Amniotic stem cell (primary cell): ENCODE results near the gene CNTN5.

Experiments
- DNase-seq: peaks from one replicate; lab custom pipeline; 2025; lab: John Stamatoyannopoulos, UW

CNTN5 gene

DNA sequence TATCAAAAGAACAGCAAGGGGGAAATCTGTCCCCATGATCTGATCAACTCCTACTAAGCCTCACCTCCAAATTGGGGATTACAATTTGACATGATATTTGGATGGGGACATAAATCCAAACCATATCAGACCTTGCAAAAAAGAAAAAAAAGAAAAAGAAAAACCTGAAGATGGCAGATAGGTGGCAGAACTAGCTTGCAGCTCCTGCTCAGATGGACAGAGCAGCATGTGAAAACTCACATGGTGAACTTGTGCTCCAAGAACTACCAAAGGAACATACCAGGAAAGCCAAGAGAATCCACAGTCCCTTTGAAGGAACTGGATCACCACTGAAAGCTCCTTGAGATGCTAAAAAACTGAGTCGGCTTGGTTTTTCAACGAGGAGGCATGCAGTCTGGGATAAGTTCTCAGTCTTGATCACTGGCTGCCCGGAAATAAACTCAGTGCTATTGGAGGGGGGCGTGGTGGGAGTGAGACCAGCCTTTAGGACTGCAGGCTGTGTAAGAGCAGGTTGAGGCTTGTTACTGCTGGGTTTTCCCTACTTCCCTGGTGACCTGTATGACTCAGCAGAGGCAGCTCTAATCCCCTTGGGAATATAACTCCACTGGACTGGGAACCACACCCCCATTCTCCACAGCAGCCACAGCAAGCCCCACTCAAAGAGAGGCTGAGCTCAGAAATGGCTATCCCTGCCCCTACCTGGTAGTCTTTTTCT lies 1308.0 kb downstream of the CNTN5 start:
- no peak for DNase-seq

GRCh38 chr11:100329352-100329751 lies 1308.6 kb downstream of the CNTN5 start:
- no peak for DNase-seq

- no peak for DNase-seq
Measured at GRCh38 chr11:100336873-100337272, 1316.1 kb downstream of the CNTN5 start.

DNA sequence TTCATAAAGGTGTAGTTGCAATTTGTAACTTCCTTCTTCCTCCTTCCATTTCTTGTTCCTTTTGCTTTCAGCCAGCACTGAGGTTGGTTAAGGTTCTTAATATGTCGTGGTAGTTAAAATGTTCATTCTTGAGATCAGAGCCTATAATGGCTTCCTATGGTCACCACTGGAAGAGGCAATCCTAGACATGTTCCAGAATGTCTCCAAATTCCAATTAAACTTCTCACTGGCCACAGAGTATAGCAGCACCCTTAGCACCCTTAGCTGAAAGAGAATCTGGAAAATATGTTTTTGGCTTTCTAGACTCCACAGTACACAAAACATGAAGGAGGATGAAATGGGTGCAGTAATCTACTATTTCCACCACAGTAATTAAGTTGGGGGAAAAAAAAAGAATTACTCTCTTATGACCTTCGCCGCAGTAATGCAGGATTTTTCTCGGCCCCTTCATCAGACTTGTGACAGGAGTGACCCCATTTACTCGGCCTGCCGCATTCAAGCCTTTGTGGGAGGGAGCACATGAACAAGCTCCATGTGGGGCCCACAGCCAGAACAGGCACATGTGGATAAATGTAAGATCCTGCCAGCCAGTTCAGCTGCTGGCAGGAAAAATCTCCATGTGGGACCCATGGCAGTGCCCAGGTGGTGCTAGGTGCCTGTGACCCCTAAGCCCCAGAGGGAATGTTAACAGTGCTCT lies 1317.5 kb downstream of the CNTN5 start:
- no peak for DNase-seq

- DNase-seq, result no peak
Measured at GRCh38 chr11:100340466-100341319, 1319.9 kb downstream of the CNTN5 start.

DNA sequence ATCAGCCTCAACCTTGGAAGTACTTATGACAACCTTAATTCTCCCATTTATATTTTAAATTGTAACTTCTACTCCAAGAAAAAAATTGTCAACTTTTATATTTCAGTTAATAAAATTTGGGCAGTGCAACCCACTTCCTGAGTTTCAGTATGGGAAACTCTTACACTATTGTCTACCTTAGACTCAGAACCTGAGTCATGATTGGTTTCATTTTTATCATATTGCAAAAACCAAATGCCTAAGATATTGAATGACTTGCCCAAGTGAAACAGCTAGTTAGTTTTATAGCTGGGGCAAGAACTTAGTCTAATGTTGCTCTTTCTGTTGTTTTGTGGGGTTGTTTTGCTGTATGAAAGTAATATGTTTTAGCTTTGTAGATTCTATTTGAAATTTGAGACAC lies 1332.3 kb downstream of the CNTN5 start:
- DNase-seq, result no peak

DNA sequence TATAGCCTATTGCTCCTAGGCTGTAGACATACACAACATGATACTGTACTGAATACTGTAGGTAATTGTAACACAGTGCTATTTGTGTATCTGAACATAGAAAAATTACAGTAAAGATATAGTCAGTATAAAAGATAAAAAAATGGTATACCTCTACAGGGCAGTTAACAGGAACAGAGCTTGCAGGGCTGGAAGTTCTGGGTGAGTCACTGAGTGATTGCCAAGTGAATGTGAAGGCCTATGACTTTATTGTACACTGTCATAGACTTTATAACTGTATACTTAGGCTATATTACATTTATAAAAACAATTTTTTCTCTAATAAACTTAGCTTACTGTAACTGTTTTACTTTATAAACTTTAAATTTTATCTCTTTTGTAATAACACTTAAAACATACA lies 1334.0 kb downstream of the CNTN5 start:
- no peak for DNase-seq

DNA sequence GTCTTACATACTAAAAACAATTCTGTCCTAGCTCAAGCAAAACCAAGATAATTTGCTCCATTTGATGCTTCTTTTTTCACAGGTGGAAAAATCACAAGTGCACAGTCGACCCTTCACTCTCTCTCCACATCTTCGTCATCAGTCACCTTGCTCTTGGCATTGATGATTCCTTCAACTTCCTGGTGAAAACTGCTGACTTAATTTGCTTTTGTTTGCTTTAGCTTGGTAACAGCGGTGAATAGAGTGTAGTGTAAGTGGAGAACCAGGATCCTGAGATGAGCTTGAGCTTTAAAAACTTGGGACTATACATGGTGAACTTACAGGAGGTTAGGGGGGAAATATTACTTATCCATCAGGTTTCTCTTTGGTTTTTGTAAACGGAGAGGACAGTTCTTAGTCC lies 1335.3 kb downstream of the CNTN5 start:
- no peak for DNase-seq

- DNase-seq, result no peak
Measured at GRCh38 chr11:100359281-100359680, 1338.5 kb downstream of the CNTN5 start.

DNA sequence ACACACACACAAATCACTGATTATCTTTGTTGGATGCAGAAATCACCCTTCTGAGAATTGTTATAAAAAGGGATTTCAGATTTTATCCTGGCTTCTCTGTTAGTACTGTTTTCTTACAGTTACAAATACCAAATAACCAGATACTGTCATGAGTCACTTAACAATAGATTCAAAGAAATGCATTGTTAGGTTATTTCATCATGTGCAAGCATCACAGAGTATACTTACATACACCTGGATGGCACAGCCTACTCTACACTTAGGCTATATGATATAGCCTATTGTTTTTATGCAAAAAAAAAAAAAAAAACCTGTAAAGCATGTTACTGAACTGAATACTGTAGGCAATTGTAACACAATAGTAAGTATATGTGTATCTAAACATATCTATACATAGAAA lies 1347.1 kb downstream of the CNTN5 start:
- DNase-seq, result no peak

- DNase-seq, result no peak
Measured at GRCh38 chr11:100383357-100383865, 1362.7 kb downstream of the CNTN5 start.

GRCh38 chr11:100396266-100396665 lies 1375.5 kb downstream of the CNTN5 start:
- no peak for DNase-seq

- no peak for DNase-seq
Measured at GRCh38 chr11:100397401-100397800, 1376.7 kb downstream of the CNTN5 start.

DNA sequence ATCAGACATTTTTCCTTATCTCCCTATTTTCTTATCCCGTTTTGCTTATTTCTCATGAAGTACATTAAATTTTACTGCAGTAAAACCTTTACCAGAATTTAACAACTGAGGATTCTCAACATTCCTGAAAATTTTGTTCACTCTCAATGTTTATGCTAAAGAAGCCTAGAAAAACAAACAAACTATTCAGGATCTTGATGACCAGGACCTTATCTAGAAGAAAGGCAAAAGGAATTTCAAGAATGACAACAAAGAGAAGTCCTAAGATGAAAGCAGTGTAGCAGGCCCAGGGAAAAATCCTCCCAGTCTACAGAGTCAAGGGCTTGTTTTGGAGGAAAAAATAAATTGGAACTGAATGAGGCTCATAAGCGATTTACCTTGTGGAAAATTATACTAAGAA lies 1383.1 kb downstream of the CNTN5 start:
- DNase-seq, result no peak

DNA sequence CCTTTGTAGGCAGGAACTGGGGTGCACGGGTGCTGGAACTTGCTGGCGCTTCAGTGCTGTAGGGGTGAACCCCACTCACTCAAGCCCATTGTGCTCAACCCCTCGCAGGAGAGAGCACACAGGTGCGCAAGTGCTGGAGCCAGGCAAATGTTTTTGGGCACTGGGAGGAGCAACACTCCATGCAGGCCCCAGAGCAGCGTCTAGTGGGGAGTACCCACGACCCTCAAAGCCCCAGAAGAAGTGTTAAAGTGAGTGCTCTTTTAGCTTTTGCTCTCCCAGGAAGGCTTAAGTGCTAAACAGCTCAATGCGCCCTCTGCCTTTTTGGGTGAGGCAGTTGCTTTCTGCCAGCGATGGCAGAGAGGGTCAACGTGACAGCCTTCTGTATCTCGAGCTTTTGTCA lies 1384.2 kb downstream of the CNTN5 start:
- no peak for DNase-seq
